ENCODE measurements around the gene KLHL21.
A peak's percentile ranks its signal among the peaks of the same experiment; 100 is the strongest.
"Not testable (repeated sequence)": the region's sequence is repeated elsewhere in the genome, so short reads cannot be mapped to it uniquely, and the experiment has no call there.

The KLHL21 gene

DNA sequence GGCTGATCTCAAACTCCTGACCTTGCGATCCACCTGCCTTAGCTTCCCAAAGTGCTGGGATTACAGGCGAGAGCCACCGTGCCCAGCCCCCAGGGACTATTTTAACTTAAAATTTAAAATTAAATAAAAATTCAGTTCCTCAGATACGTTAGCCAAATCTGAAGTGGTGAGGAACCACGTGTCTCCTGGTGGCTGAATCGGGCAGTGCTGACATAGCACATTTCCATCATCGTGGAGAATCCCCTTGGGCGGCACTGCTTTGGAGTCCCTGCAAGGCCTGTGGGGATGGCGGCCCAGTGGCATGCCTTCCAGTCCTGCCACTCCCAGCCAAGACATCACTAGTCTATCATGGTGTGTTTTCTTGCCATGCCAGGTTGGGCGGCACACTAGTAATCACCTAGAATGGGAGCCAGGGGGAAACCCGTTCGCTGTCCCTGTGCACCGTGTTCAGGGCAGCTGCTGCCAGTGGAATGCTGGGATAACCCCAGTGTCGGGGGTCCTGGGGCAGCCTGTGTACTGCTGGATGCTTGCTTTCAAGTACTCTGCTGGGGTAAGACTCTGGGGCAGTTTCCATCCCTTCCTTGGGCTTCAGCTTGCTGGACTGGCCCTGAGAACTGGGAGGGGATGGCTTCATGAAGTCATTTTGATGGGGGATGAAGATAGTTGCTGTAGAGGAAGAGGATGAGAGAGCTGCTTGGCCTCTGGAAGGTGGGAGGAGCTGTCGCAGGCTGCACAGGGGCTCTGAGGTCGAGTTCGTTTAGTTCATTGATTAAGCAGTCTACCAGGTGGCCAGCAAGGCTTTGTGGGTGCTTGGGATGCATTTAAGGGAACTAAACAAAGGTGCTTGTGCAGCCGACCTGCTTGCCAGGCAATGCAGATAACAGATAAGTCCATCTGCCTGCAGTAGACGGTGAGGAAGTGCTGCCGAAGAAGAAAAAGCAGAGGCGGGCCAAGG lies 18.3 kb downstream of the KLHL21 start:
- DNase-seq (ENCODE audit: low spot score) = no peak

- no peak for DNase-seq (ENCODE audit: low spot score)
These were observed 20.3 kb downstream of the KLHL21 start for GRCh38 chr1:6582370-6582769.

- DNase-seq (ENCODE audit: low spot score) = no peak
These were observed 20.9 kb downstream of the KLHL21 start for GRCh38 chr1:6581561-6582305.

GRCh38 chr1:6580593-6581409 lies 21.9 kb downstream of the KLHL21 start:
- DNase-seq (ENCODE audit: low spot score) = no peak

DNA sequence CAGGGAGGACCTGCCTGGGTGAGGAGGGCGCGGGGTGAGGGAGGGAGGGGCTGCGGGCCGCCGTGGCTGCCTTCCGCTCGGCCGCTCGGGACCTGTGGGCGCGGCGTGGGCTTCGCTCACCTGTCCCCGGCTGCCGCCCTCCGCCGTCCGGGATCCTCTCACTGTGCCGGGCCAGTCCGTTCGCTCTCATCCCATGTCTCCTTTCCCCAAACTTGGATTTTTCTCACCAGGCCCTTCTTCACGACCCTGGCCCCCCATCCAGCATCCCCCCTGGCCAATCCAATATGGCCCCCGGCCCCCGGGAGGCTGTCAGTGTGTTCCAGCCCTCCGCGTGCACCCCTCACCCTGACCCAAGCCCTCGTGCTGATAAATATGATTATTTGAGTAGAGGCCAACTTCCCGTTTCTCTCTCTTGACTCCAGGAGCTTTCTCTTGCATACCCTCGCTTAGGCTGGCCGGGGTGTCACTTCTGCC lies 22.5 kb downstream of the KLHL21 start:
- no peak for DNase-seq (ENCODE audit: low spot score)

DNA sequence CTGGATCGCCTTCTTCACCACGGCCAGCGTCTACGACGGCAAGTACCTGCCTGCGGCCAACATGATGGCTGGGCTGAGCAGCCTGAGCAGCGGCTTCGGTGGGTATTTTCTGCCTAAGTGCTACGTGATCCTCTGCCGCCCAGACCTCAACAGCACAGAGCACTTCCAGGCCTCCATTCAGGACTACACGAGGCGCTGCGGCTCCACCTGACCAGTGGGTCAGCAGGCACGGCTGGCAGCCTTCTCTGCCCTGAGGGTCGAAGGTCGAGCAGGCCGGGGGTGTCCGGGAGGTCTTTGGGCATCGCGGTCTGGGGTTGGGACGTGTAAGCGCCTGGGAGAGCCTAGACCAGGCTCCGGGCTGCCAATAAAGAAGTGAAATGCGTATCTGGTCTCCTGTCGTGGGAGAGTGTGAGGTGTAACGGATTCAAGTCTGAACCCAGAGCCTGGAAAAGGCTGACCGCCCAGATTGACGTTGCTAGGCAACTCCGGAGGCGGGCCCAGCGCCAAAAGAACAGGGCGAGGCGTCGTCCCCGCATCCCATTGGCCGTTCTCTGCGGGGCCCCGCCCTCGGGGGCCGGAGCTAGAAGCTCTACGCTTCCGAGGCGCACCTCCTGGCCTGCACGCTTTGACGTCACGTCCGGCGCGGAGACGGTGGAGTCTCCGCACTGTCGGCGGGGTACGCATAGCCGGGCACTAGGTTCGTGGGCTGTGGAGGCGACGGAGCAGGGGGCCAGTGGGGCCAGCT lies 23.1 kb downstream of the KLHL21 start, which contains the start of gene ZBTB48:
Gene ZBTB48, plus strand, starts transcription at position 621 of the 745 bp plus-strand sequence. CDS start 616 bp downstream, outside the sequence.
- peak; percentile 98 for DNase-seq (ENCODE audit: low spot score)

- DNase-seq (ENCODE audit: low spot score) = no peak
These were observed 23.9 kb downstream of the KLHL21 start for GRCh38 chr1:6578624-6579373.

GRCh38 chr1:6577831-6578525 lies 24.7 kb downstream of the KLHL21 start:
- peak; percentile 48 for DNase-seq (ENCODE audit: low spot score)

GRCh38 chr1:6574818-6575217 lies 27.9 kb downstream of the KLHL21 start:
- DNase-seq (ENCODE audit: low spot score) = no peak

- DNase-seq (ENCODE audit: low spot score) = no peak
These were observed 28.5 kb downstream of the KLHL21 start for GRCh38 chr1:6574025-6574620.

GRCh38 chr1:6572653-6573383 lies 29.9 kb downstream of the KLHL21 start:
- DNase-seq (ENCODE audit: low spot score) = no peak

GRCh38 chr1:6570987-6571386 lies 31.7 kb downstream of the KLHL21 start:
- no peak for DNase-seq (ENCODE audit: low spot score)

DNA sequence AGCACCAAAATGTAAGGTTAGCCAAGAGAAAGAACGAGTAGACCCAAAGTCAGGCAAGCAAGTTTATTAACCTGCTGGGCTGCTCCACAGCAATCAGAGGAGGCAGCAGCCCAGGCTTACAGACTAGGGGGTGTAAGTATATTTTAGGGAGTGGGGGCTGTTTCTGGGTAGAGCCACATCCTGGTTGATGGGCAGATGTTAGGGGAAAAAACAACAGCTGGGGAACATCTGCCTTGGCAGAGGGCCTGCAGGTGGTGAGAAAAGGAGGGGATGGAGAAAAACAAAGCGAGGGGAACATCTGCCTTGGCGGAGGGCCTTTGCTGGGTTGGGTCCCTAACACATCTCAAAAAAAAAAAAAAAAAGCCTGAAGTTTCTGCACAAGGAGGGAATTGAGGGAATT lies 32.6 kb downstream of the KLHL21 start:
- DNase-seq (ENCODE audit: low spot score) = no peak

DNA sequence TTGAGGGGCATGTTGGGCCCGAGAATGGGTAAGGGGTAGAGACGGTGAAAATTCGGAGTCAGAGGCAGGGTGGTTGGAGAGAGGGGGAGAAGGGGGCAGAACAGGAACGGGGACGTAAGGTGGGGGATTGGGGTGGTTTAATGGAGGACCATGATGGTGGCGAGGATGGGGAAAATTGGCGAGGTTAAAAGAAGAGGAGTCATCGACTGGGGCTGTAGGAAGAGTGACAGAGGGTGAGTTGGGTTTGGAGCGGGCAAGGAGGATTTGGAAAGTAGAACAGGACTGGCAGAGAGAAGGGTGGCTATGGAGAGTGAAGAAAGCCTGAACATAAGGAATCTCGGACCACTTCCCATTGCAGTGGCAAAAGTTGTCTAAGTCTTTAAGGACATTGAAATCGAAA lies 33.6 kb downstream of the KLHL21 start:
- no peak for DNase-seq (ENCODE audit: low spot score)

GRCh38 chr1:6560267-6560666 lies 42.4 kb downstream of the KLHL21 start:
- DNase-seq (ENCODE audit: low spot score) = no peak

GRCh38 chr1:6559161-6559560 lies 43.5 kb downstream of the KLHL21 start:
- not testable (repeated sequence) for DNase-seq (ENCODE audit: low spot score)

GRCh38 chr1:6557597-6557996 lies 45.1 kb downstream of the KLHL21 start:
- no peak for DNase-seq (ENCODE audit: low spot score)

DNA sequence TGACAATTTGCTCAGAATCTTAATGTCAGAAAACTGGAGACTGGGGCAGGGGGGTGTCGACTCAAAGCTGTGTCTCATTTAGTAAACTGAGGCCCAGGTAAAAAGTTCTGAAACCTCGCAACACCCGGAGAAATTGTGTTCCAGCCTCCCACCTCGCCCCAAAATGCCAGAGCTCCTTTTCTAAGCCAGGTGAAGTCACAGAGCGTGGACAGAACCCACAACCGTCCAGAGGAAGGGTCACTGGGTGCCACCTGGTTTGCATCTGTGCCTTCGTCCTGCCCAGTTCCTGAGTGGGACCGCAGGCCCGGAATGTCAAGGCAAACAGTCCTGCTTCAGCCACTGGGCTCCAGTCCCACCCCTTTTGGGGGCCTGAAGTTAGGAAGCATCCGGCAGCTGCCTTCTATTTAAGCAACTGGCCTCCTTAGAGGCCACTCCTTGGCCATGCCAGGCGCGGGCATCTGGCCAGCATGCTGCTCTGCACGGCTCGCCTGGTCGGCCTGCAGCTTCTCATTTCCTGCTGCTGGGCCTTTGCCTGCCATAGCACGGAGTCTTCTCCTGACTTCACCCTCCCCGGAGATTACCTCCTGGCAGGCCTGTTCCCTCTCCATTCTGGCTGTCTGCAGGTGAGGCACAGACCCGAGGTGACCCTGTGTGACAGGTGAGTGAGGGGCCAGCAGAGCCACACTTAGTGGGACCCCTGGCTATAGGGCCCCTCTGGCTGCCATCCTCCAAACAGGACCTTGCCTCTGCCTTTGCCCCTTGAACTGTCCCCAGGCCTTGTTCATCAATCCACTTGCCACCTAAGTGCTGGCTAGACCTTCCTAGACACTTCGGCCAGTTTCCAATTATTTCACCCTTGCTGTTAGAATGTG lies 47.5 kb downstream of the KLHL21 start, which contains the start of gene TAS1R1:
Gene TAS1R1, plus strand, starts transcription at position 401 of the 872 bp plus-strand sequence. Its CDS starts 67 bp downstream, at position 468.
- DNase-seq (ENCODE audit: low spot score) = no peak

Measured in COLO829 (cell line).